GM18505 (cell line): ENCODE data around the gene PSORS1C1.
"Not testable (repeated sequence)": the region's sequence is repeated elsewhere in the genome, so short reads cannot be mapped to it uniquely, and the experiment has no call there.

Experiments used
- ATAC-seq: cut with Tn5 transposase; IDR thresholded peaks from one replicate; pipeline ENCODE4 v1.9.1; 2021; ENCODE audit not compliant: unreplicated experiment
- POLR2A ChIP-seq: IDR thresholded peaks from 4 replicates; pipeline ENCODE4 v1.6.1; 2011; ENCODE audit warnings: borderline replicate concordance; ENCODE audit not compliant: insufficient read depth, insufficient read length; ENCODE audit errors: extremely low read depth

PSORS1C1 gene

GRCh38 chr6:31165064-31165832 lies 50.6 kb downstream of the PSORS1C1 start:
- TF ChIP-seq POLR2A, result peak; percentile 67
- peak; percentile 70 for ATAC-seq

- ATAC-seq, result no peak
Measured at GRCh38 chr6:31165986-31166385, 51.4 kb downstream of the PSORS1C1 start.

GRCh38 chr6:31168606-31169005 lies 54.0 kb downstream of the PSORS1C1 start:
- no peak for ATAC-seq
- no peak for TF ChIP-seq POLR2A

More at GRCh38 chr6:31165986-31166385, 51.4 kb downstream of the PSORS1C1 start:
- no peak for TF ChIP-seq POLR2A

GRCh38 chr6:31169123-31169857 lies 54.7 kb downstream of the PSORS1C1 start:
- no peak for TF ChIP-seq POLR2A
- ATAC-seq, result no peak

GRCh38 chr6:31169858-31170599 lies 55.4 kb downstream of the PSORS1C1 start:
- not testable (repeated sequence) for ATAC-seq

- no peak for ATAC-seq
- TF ChIP-seq POLR2A, result no peak
Measured at GRCh38 chr6:31170600-31170881, 55.9 kb downstream of the PSORS1C1 start, which contains the start of gene POU5F1. TSS of gene POU5F1 (minus strand) at chr6:31170682. CDS start at chr6:31170620, 62 bp downstream.

- no peak for ATAC-seq
- TF ChIP-seq POLR2A, result no peak
Measured at GRCh38 chr6:31170987-31171671, 56.5 kb downstream of the PSORS1C1 start.

- no peak for TF ChIP-seq POLR2A
- ATAC-seq, result no peak
Measured at GRCh38 chr6:31171931-31172905, 57.6 kb downstream of the PSORS1C1 start.

- no peak for TF ChIP-seq POLR2A
- ATAC-seq, result no peak
Measured at GRCh38 chr6:31172973-31173384, 58.4 kb downstream of the PSORS1C1 start.

- TF ChIP-seq POLR2A, result no peak
- ATAC-seq, result no peak
Measured at GRCh38 chr6:31173406-31173805, 58.8 kb downstream of the PSORS1C1 start.

- no peak for ATAC-seq
- no peak for TF ChIP-seq POLR2A
Measured at GRCh38 chr6:31174378-31174777, 59.8 kb downstream of the PSORS1C1 start.

GRCh38 chr6:31175971-31176370 lies 61.4 kb downstream of the PSORS1C1 start:
- no peak for ATAC-seq
- no peak for TF ChIP-seq POLR2A
